ENCODE measurements around the gene ZSCAN20. TPM values are rescaled to one million over a fixed set of nuclear protein-coding genes. Genes with fewer than 3 reads are reported as not detected.
"Not testable (repeated sequence)": the region's sequence is repeated elsewhere in the genome, so short reads cannot be mapped to it uniquely, and the experiment has no call there.

ZSCAN20 gene
- total and polyA plus RNA-seq, 12 donors: 0.84 to 12.7 (median 4.1) TPM

DNA sequence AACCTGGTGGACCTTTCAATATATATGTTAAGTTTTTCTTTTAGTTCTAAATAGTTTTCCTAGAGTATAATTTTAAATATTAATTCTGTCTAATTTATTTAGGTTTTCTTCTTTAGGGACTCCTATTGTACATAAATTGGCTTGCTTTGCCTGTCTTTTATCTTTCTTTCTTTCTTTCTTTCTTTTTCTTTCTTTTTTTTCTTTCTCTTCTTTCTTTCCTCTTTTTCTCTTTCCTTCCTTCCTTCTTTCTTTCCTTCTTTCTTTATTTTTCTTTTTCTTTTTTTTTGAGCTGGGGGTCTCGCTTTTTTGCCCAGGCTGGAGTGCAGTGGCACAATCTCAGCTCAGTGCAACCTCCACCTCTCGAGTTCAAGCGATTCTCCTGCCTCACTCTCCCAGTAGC, 35.2 kb downstream of the ZSCAN20 start:
- H3K36me3 ChIP-seq (replicated peaks in 1 of 2): no peaks in the 10 kb centered on the region
- no peak overlapping the region for H3K27ac ChIP-seq
- intact Hi-C loops (cut with DNase I): no loop called here
- no peak for TF ChIP-seq CTCF (IDR thresholded peaks at IDR 0.05)
- TF ChIP-seq POLR2A (IDR thresholded peaks at IDR 0.05): no peak
- H3K27me3 ChIP-seq: no peaks in the 10 kb centered on the region
- no peak for DNase-seq
- 85 to 96% (median 92%) methylated on average over 3 of the region's 3 CpGs for WGBS, 4 donors
- H3K4me1 ChIP-seq (replicated peaks in 1 of 2): no peaks in the 10 kb centered on the region
- no peaks in the 10 kb centered on the region for H3K9me3 ChIP-seq (replicated peaks in 1 of 3)
- no peak overlapping the region for H3K4me3 ChIP-seq

DNA sequence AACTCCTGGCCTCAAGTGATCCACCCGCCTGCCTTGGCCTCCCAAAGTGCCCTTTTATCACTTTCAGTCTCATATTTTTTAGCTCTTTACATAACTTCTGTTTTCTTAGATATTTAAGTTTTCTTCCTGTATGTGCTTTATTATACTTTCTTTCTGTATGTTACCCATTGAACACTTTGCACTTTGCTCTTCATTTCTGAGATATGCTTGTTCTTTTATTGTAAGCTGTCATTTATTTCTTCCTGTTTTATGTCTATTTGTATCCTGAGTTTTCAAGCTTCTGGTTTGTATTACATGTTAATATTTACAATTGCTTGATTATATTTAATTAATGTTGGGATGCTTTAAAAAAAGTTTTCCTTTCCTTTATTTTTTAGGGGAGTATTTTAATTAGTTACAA, 35.7 kb downstream of the ZSCAN20 start:
- H3K36me3 ChIP-seq (replicated peaks in 1 of 2): no peaks in the 10 kb centered on the region
- no peak for DNase-seq
- H3K4me3 ChIP-seq: no peak overlapping the region
- no peak overlapping the region for H3K27ac ChIP-seq
- no peaks in the 10 kb centered on the region for H3K9me3 ChIP-seq (replicated peaks in 1 of 3)
- WGBS, 4 donors: 74 to 97% (median 89%) methylated on average over 1 of the region's 1 CpG
- intact Hi-C loops (cut with DNase I): no loop called here
- TF ChIP-seq POLR2A (IDR thresholded peaks at IDR 0.05): no peak
- TF ChIP-seq CTCF (IDR thresholded peaks at IDR 0.05): no peak
- H3K4me1 ChIP-seq (replicated peaks in 1 of 2): no peaks in the 10 kb centered on the region
- no peaks in the 10 kb centered on the region for H3K27me3 ChIP-seq

- H3K27me3 ChIP-seq; H3K36me3 ChIP-seq (replicated peaks in 1 of 2); H3K9me3 ChIP-seq (replicated peaks in 1 of 3); intact Hi-C loops (cut with DNase I); H3K4me1 ChIP-seq (replicated peaks in 1 of 2); H3K27ac ChIP-seq; DNase-seq; H3K4me3 ChIP-seq: not testable (repeated sequence)
- WGBS, 4 donors: 89 to 96% (median 95%) methylated on average over 4 to 24 of the region's 24 CpGs; no CpG with 5 or more reads in 1 of the 4 donors
Observed at GRCh38 chr1:33509276-33509675, 36.8 kb downstream of the ZSCAN20 start.

DNA sequence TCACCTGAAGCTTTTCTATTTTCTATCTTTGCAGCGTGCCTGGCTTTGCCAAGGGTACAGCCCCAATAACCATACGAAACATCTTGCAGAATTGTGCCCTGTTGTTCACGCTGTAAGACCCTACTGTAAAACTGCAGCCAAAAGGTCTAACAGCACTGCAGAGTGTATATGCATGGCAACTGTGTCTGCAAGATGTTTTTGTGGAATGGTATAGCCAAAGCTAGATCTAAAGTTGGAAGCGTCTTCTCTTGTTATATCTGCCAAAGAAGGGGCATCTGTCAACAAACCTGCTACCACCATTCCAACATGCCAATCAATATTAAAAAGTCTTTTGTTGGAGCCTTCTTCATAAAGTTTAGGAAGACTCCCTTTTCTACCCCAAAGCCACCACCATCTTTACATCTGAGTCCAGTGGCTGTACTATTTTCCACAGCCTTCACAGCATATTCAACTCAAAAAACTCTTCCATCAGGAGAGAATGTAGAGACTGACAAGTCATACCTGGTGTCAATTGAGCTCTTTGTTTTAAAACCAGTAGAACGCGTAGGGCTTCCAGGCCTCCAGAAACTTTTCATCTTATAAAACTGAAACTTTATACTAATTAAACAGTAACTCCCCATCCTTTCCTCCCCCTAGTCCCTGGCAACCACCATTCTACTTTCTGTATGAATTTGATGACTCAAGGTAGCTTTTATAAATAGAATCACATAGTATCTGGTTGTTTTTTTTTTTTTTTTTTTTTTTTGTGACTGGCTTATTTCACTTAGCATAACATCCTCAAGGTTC, 40.0 kb downstream of the ZSCAN20 start:
- intact Hi-C loops (cut with DNase I): no loop called here
- TF ChIP-seq CTCF (IDR thresholded peaks at IDR 0.05) (no peak), POLR2A (IDR thresholded peaks at IDR 0.05) (no peak)
- H3K9me3 ChIP-seq (replicated peaks in 1 of 3): no peaks in the 10 kb centered on the region
- H3K27ac ChIP-seq: no peak overlapping the region
- H3K4me1 ChIP-seq (replicated peaks in 1 of 2): no peaks in the 10 kb centered on the region
- WGBS, 4 donors: 87 to 91% (median 90%) methylated on average over 6 of the region's 6 CpGs
- no peaks in the 10 kb centered on the region for H3K36me3 ChIP-seq (replicated peaks in 1 of 2)
- H3K27me3 ChIP-seq: no peaks in the 10 kb centered on the region
- DNase-seq: no peak
- no peak overlapping the region for H3K4me3 ChIP-seq

- H3K9me3 ChIP-seq (replicated peaks in 1 of 3): no peaks in the 10 kb centered on the region
- H3K27me3 ChIP-seq: no peaks in the 10 kb centered on the region
- no peak for TF ChIP-seq CTCF (IDR thresholded peaks at IDR 0.05)
- 65 to 86% (median 77%) methylated on average over 3 to 8 of the region's 8 CpGs for WGBS, 4 donors
- H3K4me3 ChIP-seq: no peak overlapping the region
- intact Hi-C loops (cut with DNase I): no loop called here
- H3K4me1 ChIP-seq (replicated peaks in 1 of 2): no peaks in the 10 kb centered on the region
- no peaks in the 10 kb centered on the region for H3K36me3 ChIP-seq (replicated peaks in 1 of 2)
- DNase-seq: no peak
- H3K27ac ChIP-seq: no peak overlapping the region
Observed at GRCh38 chr1:33515112-33515511, 42.7 kb downstream of the ZSCAN20 start.
